Lung microvascular endothelial cell (primary cell): ENCODE measurements around the gene NAT9. TPM values are rescaled to one million over a fixed set of nuclear protein-coding genes. Genes with fewer than 3 reads are reported as not detected.

ENCODE experiments used
- DNase-seq, 2 donors: peaks; one replicate each; pipeline versions ENCODE4 v3.0.0 to v3.0.0-alpha.2; 2010; ENCODE audit warnings: low read depth in 2 of 2
- total RNA-seq: library from RNA; depleted of rRNA; stranded (reverse); fragments of >200 nt; gene quantifications from 2 replicates; pipeline ENCODE4 v1.2.1, GENCODE V29; 2014

The NAT9 gene
- total RNA-seq, 1 donor from 2014 or later: 20.0 TPM

DNA sequence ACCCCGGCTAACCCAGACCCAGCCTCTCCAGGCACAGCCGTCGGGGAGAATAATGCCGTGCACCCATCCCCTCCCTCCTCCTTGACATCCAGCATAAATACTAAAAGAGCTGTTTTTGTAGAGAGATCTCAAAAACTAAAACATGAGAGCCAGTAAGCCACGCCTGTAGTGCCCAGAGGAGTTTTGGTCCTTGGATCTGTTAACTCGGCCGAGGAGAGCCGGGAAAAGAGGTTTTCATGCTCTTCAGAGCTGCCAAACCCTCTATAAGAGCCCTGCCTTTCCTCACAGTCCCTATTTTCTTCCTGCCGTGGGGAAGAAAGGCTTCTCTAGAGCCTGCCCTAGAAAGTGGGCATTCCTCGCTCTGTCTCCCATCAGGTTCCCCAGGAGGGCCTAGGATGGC lies 30.2 kb upstream of the NAT9 start:
- DNase-seq: no peak

DNA sequence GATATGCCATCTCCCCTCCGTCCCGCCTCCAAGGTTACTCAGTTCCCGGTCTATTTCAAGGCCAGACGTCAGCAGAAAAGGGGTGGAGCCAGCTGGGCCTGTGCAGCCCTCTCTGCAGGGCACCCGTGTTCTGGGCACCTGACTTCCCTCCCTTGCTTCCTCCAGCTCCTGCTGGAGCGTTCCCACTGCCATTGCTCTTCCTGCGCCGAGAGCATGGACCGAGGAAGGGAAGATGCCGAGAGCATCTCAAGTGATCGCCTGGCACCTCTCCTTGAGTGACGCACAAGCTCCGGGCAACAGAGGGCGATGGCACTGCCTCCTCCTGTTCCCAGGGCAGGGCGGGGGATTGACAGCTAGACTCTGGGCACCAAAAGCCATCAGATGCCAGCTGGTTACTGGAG lies 29.4 kb upstream of the NAT9 start:
- DNase-seq: no peak

DNA sequence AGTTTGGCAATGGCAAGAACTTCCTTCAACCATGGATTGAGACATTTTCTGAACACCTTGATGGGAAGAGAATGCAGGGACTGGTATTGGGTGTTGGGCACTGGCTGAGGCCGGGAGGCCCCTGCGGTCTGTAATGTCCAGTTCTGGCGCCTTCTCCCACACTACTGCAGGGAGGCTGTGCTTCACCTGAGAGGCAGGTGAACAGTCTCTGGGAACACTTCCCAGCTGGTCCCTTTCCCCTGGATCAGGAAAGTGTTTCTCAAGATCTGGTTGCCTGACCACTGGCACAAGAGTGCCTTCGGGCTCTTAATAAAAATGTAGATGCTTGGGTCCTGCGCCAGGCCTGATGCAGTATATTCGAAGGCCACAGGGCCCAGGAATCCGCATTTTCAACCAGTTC lies 28.5 kb upstream of the NAT9 start:
- no peak for DNase-seq

DNA sequence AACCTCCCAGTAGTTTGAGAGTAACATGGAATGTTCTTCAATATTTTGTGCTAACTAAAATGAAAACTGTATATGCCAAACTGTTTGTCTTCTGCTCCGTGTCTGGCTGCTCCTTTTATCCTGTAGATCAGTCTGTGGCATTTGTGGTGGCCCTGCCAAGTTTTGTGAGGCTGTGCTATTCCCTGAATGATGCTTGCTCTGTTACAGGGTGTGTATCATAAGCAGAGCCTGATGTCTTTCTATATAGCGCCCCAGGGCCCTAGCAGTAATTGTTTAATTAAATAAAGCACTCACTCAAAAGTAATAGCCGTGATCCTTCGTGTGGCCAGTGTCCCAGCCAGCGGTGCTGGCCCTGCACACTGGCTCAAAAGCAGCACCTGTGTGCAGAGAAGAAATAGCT lies 27.8 kb upstream of the NAT9 start:
- DNase-seq: no peak

DNA sequence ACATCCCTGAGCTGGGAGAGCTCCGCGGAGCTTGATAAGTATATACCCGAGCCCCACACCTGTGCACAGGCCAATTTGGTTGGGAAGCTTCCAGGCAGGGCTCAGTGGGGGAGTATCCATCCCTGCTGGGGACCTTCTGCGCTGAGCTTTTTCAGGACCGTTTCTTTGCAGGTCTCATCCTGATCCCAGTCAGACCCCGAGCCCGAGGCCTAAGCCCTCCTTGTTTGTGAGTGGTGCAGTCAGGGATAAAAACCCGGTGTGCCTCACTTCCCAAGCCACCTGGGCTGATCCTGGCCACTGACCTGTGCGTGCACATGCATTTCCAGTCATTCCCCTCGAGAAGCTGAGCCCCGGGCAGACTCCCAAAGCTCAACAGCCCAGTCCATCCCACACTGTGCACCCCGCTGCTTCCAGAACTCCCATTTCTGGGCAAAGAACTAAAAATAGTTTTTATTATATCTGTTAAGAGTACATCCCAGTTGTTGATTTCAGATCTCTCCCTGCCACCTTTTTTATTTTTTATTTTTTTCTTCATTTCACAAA lies 27.3 kb upstream of the NAT9 start:
- no peak for DNase-seq

DNA sequence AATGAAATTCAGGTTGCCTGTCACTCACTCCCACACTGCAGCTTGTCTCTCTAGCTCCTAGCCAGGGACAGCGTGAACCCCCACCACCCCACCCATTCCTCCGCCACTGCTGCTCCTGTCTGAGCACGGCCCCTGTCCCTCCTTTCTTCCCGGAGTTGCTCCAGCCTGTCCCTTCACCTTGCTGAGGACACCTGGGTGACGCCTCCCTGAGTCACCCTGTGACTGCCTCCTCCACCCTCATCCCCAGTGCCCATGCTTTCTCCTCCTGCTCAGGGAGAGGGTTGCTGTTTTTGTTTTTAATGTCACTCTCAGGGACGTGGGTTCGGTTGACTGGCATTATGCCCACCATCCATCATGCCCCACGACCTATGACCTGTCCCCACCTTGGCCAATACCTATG lies 25.8 kb upstream of the NAT9 start:
- no peak for DNase-seq

- DNase-seq: no peak
Observed at GRCh38 chr17:74800531-74800930, 24.4 kb upstream of the NAT9 start.

DNA sequence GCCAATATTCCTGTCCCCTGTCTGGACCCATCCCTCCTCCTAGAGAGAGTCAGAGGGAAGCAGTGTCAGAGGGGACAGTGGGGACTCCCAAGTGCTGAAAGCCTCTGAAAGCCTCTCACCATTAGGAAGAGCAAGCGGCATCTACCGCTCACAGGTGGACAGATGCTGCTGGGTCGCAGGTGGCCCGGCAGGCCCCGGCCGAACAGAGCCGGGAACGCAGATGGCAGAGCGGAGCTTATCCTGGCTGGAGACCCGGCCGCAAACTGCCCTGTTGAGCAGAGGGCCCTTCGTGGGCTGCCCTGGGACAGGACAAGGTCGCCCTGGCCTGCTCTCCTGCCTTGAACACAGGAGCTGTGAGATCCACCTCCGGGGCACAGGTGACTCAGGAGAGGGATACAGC lies 23.0 kb upstream of the NAT9 start:
- DNase-seq: no peak

DNA sequence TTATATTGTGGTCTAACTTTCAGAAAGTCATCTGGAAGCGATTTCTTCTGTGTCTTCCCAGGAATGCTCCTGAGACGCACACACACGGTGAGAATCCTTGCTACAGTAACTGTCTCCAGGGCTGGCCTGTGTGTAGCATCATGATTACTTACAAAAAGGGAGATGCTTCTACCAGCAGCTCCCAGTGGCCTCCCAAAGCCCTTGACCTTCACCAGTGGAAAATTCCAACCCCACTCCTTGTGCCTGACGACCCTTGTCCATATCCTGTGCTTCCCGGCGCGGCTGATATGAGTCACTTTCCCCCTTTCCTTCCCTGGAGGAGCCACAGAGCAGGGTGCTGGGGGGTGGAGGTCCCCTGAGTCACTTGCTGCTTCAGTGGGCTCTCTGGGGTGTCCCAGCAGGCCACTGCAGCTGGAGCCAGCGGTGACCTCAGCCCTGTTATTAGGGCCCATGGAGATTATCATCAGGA lies 22.1 kb upstream of the NAT9 start:
- DNase-seq: peak; percentile 46 to 69

DNA sequence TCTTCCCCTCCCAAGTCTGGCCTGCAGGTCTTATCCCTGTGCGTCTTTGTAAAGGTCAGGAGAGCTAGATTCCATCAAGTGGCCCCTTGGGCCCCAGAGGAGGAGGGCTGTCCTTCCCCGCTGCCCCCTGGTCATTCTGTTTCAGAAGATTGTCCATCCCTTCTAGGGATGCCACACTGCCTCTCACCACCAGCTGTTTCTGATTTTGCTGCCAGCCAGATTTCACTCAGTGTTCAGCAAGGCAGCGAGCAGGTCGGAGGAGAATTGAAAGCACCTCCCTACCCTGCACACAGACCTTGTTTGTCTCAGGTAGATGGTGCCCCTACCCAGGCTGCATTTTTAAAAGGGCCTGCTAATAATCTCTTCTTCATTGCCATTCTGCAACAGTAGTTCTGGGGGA lies 21.7 kb upstream of the NAT9 start:
- no peak for DNase-seq

GRCh38 chr17:74796866-74797265 lies 20.7 kb upstream of the NAT9 start:
- DNase-seq: no peak

- no peak for DNase-seq
Observed at GRCh38 chr17:74796211-74796610, 20.1 kb upstream of the NAT9 start.

GRCh38 chr17:74795327-74796020 lies 19.3 kb upstream of the NAT9 start:
- DNase-seq: no peak

- no peak for DNase-seq
Observed at GRCh38 chr17:74792586-74793105, 16.5 kb upstream of the NAT9 start.

- DNase-seq: no peak
Observed at GRCh38 chr17:74790161-74791058, 14.3 kb upstream of the NAT9 start.

DNA sequence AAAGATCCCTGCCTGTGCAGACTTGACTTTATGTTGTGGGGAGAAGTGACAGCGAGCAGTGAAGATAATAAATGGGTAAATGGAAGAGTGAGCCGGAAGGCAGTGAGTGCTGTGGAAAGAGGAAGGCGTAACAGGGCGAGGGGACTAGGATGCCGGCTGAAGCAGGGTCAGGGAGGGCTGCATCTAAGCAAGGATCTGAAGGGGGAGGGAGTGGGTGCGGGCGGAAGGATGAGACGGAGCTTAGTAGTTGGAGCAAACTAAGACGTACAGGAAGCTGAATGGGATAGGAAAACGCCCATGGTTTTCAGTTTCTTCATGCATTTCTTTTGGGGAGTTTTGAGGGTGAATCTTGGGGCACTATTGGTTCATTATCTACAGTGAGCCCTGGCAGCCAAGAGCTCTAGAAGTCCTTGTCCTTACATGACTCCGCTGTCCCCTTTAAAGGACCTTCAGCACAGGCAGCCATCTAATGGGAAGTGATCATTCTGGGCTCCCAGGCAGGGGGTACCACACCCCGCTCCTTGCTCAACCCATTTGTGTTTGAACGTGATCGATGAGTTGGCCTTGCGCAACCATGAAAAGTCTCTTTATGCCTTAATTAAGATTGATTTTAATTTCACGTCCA lies 10.4 kb upstream of the NAT9 start:
- DNase-seq: no peak

GRCh38 chr17:74785981-74786360 lies 9.8 kb upstream of the NAT9 start:
- no peak for DNase-seq

- no peak for DNase-seq
Observed at GRCh38 chr17:74785096-74785980, 9.2 kb upstream of the NAT9 start.

- no peak for DNase-seq
Observed at GRCh38 chr17:74784125-74784810, 8.1 kb upstream of the NAT9 start.

DNA sequence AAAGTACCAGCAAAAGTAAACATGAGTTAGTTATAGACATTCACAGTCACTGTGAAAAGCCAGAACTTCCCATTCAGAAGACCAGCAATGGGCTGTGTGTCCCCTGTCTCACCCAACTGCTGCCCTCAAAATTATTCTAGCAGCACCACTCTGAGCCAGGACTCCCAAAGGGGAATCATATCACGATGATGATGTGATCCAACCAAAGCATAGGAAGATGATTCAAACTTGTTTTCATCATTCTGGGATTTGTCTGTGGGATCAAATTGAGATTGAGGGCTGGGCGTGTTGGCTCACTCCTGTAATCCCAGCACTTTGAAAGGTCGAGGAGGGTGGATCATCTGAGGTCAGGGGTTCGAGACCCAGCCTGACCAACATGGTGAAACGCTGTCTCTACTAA lies 6.4 kb upstream of the NAT9 start:
- DNase-seq: no peak
